ENCODE measurements around the gene LEO1. TPM values are rescaled to one million over a fixed set of nuclear protein-coding genes. Genes with fewer than 3 reads are reported as not detected.
A peak's percentile ranks its signal among the peaks of the same experiment; 100 is the strongest.

Gene LEO1
- total and polyA plus RNA-seq, 2 experiments from 2014 or later, result 19.1 to 26.8 TPM

DNA sequence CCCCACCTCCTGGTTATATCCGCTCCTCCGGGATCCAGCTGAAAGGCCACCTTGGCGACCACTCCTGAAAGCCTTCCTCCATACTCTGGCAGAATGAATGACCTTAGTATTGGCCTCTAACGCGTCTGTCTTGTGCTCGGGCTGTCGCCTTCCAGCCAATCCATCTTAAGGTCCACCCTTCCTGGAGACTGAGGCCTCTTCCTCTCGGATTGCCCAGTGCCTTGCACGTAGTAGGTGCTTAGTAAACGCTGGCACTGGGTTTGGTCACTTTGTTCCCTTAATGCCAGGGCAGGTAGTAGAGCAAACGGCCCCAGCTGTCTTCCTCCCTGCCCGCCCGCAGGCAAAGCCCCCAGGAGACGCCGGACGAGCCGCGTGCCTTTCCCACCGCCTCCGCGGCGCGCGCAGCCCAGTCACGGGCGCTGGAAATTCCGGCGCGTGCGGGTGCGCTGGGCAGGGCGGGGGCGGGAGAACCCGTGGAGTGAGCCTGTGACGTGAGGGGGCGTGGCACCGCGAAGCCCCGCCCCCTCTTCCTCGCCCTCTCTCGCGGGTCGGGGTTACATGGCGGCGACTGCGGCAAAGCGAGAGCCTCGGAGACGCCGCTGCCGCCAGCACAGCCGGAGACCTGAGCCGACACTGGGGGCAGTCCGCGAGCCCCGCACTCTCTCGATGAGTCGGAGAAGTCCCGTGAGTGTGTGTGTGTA is 47.3 kb upstream of the LEO1 start, which contains the start of gene MAPK6:
TSS of gene MAPK6 (plus strand) at position 527 of the 701 bp plus-strand sequence. CDS start 27,242 bp downstream, outside the sequence.
- no peaks in the 10 kb centered on the region for H3K27me3 ChIP-seq
- no peak for TF ChIP-seq CTCF (IDR thresholded peaks at IDR 0.05; ENCODE audit: low read depth, low read length)
- DNase-seq (ENCODE audit: low read depth in 1 of 2, low spot score in 1 of 2), result peak; percentile 93 to 97
- no peaks in the 10 kb centered on the region for H3K9me3 ChIP-seq (ENCODE audit: low read depth)
- peak within 1 kb of the TSS; percentile 88 for H3K4me3 ChIP-seq
- H3K36me3 ChIP-seq, result no peaks in the 10 kb centered on the region
- H3K4me1 ChIP-seq (ENCODE audit: low read depth), result peaks cover 10% of the 10 kb centered on the region
- peak within 1 kb of the TSS; percentile 98 for H3K27ac ChIP-seq

DNA sequence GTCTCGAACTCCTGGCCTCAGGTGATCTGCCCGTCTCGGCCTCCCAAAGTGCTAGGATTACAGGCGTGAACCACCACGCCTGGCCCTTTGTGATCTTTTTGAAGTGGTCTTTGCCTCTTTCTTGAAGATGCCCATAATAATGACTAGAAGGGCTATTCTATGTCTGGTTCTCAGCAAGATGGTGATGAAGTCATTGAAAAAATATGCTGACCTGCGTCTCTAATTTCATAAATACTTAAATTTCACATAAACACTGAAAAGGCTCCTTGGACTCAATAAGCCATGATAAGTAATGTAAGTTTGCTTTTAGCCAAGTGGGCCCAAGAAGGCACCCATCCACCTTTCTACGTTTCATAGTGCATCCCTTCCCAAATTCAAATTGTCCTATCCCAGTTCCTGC is 46.7 kb upstream of the LEO1 start:
- H3K4me3 ChIP-seq, result no peak overlapping the region
- no peak overlapping the region for H3K27ac ChIP-seq
- no peaks in the 10 kb centered on the region for H3K36me3 ChIP-seq
- no peak for DNase-seq (ENCODE audit: low read depth in 1 of 2, low spot score in 1 of 2)
- H3K4me1 ChIP-seq (ENCODE audit: low read depth), result peaks cover 10% of the 10 kb centered on the region
- no peaks in the 10 kb centered on the region for H3K27me3 ChIP-seq
- H3K9me3 ChIP-seq (ENCODE audit: low read depth), result no peaks in the 10 kb centered on the region
- no peak for TF ChIP-seq CTCF (IDR thresholded peaks at IDR 0.05; ENCODE audit: low read depth, low read length)

DNA sequence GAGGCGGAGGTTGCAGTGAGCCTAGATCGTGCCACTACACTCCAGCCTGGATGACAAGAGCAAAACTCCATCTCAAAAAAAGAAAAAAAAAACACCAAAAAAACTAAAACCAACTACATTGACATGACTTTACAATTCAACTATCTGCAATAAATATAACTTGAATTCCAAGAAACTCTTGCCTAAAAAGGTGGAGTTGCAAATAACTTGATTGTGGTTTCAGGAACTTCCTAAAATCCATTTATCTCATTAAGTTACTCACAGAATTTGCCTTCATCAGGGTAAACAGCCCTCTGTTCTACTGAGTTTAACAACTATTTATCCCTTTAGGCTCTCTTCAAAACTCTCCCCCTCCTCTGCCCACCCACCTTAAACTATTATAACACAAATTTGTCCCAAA is 44.7 kb upstream of the LEO1 start:
- TF ChIP-seq CTCF (IDR thresholded peaks at IDR 0.05; ENCODE audit: low read depth, low read length), result no peak
- no peaks in the 10 kb centered on the region for H3K9me3 ChIP-seq (ENCODE audit: low read depth)
- H3K4me1 ChIP-seq (ENCODE audit: low read depth), result peaks cover 9% of the 10 kb centered on the region
- no peak overlapping the region for H3K4me3 ChIP-seq
- no peaks in the 10 kb centered on the region for H3K36me3 ChIP-seq
- H3K27me3 ChIP-seq, result no peaks in the 10 kb centered on the region
- H3K27ac ChIP-seq, result no peak overlapping the region
- DNase-seq (ENCODE audit: low read depth in 1 of 2, low spot score in 1 of 2), result no peak

DNA sequence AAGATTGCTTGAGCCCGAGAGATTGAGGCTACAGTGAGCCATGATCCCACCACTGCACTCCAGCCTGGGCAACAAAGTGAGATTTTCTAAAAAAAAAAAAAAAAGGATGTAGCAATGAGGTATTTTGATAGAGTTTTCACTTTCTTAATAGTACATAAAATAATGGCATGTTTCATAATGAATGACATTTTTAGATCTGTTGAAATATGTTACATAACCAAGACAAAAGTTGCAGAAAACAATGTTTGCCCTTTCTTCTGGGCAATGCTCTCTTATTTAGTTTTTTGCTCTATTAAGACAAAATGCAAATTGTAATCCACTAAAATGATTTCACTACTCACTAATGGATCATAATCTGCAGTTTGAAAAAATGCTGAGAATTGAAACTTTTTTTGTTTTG is 43.0 kb upstream of the LEO1 start:
- no peaks in the 10 kb centered on the region for H3K36me3 ChIP-seq
- TF ChIP-seq CTCF (IDR thresholded peaks at IDR 0.05; ENCODE audit: low read depth, low read length), result no peak
- no peak for DNase-seq (ENCODE audit: low read depth in 1 of 2, low spot score in 1 of 2)

DNA sequence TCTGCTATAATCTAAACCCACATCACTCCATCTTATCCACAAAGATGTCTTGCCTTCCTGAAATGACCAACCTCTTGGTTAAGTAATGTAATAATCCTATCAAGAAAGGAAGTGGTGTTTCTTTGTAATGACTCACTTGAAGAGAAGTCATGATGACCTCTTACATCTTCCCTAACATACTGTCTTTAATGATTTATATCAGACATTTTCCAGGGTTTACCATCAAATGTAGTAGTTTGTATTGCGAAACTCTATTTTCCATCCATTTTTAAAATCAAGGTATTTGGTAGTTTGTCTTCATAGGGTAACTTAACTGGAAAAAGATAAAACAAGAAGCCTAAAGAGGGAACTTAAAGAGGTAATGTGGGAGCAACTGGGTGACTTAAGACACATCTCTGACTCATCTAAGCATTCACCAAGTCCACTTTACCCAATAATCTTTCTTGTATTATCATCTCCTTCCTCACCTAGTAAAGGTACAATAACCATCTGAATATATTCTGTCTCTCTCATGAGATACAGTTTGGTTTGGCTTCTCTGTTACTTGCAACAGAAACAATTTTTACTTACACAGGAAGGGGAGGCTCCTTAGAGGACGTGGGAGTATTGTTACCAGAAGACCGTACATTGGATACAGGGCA is 41.7 kb upstream of the LEO1 start:
- no peak overlapping the region for H3K27ac ChIP-seq
- no peaks in the 10 kb centered on the region for H3K4me1 ChIP-seq (ENCODE audit: low read depth)
- peak in 1 of 2 donors; percentile 38 for DNase-seq (ENCODE audit: low read depth in 1 of 2, low spot score in 1 of 2)

More for the DNA sequence above, 43.0 kb upstream of the LEO1 start:
- no peak overlapping the region for H3K4me3 ChIP-seq
- H3K27ac ChIP-seq, result no peak overlapping the region
- no peaks in the 10 kb centered on the region for H3K4me1 ChIP-seq (ENCODE audit: low read depth)
- H3K9me3 ChIP-seq (ENCODE audit: low read depth), result no peaks in the 10 kb centered on the region
- H3K27me3 ChIP-seq, result no peaks in the 10 kb centered on the region

More for the DNA sequence above, 41.7 kb upstream of the LEO1 start:
- Histone ChIP-seq H3K27me3 (no peaks in the 10 kb centered on the region), H3K36me3 (no peaks in the 10 kb centered on the region), H3K4me3 (no peak overlapping the region), H3K9me3 (ENCODE audit: low read depth) (no peaks in the 10 kb centered on the region)
- TF ChIP-seq CTCF (IDR thresholded peaks at IDR 0.05; ENCODE audit: low read depth, low read length), result no peak

Measured in cardiac muscle cell (in vitro differentiated cells and primary cell).